Endothelial cell of hepatic sinusoid (primary cell): Measurements from ENCODE around the gene TLE6.
"Not testable (repeated sequence)": the region's sequence is repeated elsewhere in the genome, so short reads cannot be mapped to it uniquely, and the experiment has no call there.

ENCODE experiments used
- in situ Hi-C: cut with HindIII; loops from 2 replicates; pipeline ENCODE4 v1.10.0; 2017; ENCODE audit warnings: low sequenced_read_pairs

Gene TLE6

DNA sequence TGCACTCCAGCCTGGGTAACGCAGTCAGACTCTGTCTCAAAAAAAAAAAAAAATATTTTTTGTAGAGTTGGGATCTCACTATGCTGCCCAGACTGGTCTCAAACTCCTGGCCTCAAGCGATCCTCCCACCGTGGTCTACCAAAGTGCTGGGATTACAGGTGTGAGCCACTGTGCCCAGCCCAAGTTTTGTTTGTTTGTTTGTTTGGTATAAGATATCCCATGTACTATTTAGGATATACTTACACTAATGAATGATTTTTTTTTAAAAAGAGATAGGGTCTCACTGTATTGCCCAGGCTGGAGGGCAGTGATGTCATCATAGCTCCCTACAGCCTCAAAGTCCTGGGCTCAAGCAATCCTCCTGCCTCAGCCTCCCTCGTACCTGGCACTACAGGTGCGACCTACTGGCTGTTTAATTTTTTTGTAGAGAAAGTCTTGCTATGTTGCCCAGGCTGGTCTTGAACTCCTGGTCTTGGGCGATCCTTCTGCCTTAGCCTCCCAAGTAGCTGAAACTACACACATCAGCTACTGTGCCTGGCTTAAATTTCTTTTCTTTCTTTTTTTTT is 24.0 kb downstream of the TLE6 start:
- in situ Hi-C loops, result no loop called here

DNA sequence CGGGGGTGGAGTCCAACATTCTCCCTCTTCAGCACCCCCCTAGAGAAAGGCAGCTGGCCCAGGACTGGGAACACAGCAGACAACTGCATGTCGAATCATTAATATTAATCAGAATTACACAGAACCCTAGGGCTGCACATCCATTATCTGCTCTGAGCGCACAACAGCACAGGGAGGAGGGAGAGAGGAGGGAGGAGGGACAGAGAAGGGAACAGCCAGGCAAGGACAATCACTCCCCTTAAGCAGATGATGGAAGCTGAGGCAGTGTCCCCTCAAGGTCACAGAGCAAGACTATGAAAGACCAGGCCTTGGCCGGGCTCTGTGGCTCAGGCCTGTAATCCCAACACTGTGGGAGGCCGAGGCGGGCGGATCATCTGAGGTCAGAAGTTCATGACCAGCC is 25.7 kb downstream of the TLE6 start:
- in situ Hi-C loops, result no loop called here

DNA sequence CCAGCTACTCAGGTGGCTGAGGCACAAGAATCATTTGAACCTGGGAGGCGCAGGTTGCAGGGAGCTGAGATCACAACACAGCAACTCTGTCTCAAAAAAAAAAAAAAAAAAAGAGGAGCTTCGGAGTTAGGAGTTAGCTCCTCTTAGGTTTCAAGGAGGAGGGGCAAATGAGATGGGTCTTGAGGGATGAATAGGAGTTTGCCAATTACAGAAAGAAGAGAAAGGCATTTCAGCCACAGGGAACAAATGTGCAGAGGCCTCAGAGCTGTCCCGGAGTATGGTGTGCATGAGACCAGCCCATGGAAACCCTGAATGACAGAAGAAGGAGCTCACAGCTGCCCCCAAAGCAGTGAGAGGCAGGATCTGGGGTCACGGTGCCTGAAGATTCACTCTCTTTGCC is 27.2 kb downstream of the TLE6 start:
- in situ Hi-C loops, result no loop called here

GRCh38 chr19:3005345-3005744 is 28.0 kb downstream of the TLE6 start:
- in situ Hi-C loops, result no loop called here

DNA sequence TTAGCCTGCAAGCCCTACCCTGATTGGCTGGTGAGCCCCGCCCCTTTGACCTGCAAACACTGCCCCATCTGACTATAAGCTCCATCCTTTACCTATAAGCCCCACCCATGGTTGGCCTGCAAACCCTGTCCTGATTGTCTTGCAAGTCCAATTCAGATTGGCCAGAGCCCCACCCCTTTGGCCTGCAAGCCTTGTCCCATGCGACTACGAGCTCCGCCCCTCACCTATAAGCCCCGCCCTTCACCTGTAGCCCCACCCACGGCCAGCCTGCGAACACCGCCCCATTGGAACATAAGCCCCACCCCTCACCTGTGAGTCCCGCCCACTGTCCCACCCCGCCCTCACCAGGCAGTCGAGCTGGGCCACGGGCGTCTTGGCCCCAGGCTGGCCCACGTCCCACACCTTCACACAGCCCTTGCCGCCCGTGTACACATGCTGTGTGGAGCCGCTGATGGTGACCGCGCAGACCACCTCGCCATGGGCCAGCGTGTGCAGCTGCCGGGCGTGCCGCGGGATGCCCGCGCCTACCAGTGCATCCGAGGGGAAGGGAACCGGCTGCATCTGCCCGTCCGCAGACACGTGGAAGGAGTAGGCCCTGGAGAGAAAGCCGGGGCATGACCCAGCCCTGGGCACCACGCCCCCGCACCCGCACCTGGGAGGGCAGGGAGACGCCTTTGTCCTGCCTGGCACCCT is 28.9 kb downstream of the TLE6 start:
- in situ Hi-C loops, result no loop called here

- in situ Hi-C loops, result no loop called here
Observed at GRCh38 chr19:3007975-3008374, 30.6 kb downstream of the TLE6 start.

DNA sequence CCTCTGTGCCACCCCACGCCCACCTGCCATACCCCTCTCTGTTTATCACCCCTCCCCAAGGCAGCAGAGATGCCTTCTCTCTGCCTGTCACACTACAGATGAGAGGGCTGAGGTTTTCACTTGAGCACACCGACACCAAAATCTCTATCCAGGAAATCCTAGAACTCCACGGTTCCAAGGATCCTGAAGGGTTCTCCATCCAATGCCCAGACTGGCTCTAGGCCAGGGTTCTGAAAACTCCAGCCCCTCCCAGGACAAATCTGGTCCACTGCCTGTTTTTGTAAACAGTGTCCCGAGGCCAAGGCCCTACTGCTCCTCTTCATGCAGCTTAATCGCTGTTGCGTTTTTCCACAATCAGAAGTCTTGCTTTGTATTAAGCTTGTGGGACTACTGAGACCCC is 31.6 kb downstream of the TLE6 start:
- in situ Hi-C loops, result no loop called here

DNA sequence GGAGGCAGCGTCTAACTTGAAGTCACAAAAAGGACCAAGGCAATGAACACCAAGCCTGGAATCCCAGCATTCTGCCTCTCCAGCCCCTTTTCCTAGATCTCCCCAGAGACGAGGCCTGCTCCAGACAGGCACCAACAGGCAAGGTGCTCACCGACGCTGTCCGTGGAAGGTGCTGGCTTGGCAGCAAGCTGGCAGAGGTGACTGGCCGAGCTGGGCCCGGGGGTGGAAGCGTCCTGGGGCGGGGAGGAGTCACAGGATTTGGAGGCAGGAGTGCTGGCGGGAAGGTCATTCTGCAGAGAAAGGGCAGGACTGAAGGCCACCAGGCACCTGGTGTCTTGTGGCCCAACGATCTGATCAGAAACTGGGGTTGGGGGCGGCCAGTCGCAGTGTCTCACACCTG is 33.5 kb downstream of the TLE6 start:
- in situ Hi-C loops, result no loop called here

DNA sequence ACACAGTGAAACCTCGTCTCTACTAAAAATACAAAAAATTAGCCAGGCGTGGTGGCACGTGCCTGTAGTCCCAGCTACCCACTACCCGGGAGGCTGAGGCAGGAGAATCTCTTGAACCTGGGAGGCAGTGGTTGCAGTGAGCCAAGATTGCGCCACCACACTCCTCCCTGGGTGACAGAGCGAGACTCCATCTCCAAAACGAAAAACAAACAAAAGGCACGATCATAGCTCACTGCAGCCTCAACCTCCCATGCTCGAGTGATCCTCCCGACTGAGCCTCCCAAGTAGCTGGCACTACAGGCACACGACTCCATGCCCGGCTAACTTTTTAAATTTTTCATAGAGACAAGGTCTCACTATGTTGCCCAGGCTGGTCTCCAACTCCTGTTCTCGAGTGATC is 34.7 kb downstream of the TLE6 start:
- in situ Hi-C loops, result not testable (repeated sequence)

GRCh38 chr19:3012621-3013262 is 35.4 kb downstream of the TLE6 start:
- in situ Hi-C loops, result no loop called here

DNA sequence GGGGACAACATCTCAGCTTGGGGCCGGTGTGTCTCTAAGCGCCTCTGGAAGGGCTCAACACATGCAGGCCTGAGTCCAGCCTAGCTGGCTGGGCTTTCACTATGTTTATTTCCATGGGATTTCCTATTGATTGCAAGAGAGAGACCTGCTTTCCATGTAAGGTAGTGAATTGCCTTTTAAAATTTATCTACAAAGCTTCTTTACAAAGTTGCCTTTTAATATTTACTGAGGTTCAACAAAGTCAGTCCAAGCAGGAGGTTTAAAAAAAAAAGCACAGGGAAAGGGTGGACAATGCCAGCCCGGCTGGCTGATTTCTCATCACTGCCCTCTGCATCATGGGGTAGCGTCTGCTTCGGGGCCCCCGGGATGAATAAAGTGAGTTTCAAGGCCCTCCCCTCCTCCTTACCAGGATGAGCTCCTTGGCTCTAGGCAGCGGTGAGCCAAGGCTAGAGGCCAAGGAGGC is 35.9 kb downstream of the TLE6 start:
- in situ Hi-C loops, result no loop called here

GRCh38 chr19:3014135-3014534 is 36.8 kb downstream of the TLE6 start:
- in situ Hi-C loops, result no loop called here

DNA sequence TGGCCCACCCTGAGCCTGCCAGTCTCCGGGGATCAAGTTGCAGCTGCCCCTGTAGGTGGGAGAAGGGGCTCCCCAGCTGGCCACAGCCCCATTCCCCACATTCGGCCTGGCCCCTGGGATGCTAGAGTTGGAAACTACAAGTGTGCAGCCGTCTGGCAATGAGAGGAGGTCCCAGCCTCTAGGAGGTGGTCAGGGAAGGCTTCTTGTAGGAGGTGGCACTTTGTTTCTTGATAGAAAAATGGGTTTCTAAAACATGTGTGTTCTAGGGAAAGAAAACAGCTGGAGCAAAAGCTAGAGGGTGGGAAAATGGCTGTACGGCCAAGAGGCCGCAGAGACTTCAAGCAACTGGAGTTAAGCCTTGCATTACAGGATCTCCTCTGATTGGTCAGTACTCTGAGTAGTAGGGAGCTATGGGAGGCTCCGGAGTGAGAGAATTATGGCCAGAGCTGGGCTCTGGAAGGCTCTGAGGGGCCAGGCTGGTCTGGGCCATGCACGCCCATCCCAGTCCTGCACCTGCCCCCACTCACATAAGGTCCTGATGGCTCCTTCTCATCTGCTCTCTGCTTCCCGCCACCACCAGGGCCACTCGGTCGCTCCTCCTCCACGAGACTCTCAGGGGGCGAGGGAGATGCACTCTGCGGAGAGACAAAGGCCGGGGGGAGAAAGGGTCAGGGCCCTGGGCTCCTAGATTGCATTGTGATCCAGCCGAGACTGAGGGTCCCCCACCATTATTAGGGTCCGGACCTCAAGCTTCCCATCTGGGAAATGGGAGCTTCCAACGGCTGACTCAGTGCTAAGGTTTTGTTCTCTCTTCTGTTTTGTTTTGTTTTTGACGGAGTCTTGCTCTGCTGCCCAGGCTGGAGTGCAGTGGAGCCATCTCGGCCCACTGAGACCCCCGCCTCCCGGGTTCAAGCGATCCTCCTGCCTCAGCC is 38.0 kb downstream of the TLE6 start:
- in situ Hi-C loops, result no loop called here

DNA sequence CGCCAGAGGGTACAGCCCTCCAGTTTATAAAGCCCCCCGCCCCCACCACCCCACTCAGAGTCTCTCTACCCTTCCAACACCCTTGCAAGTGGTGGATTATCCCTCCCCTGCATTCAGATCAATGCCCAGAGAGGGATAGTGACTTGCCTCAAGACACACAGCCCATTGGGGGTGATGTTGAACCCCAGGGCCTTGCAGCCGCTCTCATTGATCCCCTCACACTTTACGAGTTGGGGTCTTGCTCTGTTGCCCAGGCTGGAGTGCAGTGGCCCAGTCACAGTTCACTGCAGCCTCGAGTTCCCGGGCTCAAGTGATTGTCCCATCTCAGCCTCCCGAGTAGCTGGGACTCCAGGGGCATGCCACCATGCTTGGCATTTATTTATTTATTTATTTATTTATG is 40.6 kb downstream of the TLE6 start:
- in situ Hi-C loops, result no loop called here

DNA sequence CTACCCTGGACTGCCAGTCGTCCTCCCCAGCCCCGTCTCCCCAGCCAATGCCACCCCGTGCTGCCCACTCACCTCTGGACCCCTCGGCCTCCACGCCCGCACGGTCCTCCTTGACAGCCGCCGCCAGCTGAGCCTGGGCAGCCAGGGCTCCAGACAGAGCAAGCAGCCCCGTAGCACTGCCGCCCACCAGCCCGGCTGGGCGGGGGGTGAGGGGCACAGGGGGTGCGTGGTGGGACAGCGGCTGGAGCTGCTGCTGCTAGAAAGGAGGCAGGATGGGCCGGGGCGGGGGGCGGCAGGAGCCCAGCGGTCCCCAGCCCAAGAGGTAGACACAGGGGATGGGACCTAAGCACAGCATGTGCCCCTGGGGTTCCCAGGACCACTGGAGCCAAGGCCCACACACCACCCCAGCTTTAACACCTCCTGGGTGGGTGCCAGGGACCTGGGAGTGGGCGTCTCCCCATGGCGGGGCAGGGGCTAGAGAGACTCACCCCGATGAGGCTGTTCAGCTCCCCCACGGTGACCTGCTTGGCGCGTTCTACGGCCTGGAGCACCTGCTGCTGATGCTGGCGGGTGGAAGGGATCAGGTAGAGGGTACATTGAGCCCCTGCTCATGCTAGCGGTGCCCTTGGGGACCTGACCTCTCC is 42.0 kb downstream of the TLE6 start:
- in situ Hi-C loops, result no loop called here

GRCh38 chr19:3020321-3020960 is 43.1 kb downstream of the TLE6 start:
- in situ Hi-C loops, result loop anchor here (10.0 kb wide), 1 partner anchor 154 kb away; the partner anchor contains the start of gene S1PR4

- in situ Hi-C loops, result loop anchor here (10.0 kb wide), 1 partner anchor 150 kb away; the partner anchor contains the start of gene S1PR4
Observed at GRCh38 chr19:3024509-3024869, 47.1 kb downstream of the TLE6 start.

DNA sequence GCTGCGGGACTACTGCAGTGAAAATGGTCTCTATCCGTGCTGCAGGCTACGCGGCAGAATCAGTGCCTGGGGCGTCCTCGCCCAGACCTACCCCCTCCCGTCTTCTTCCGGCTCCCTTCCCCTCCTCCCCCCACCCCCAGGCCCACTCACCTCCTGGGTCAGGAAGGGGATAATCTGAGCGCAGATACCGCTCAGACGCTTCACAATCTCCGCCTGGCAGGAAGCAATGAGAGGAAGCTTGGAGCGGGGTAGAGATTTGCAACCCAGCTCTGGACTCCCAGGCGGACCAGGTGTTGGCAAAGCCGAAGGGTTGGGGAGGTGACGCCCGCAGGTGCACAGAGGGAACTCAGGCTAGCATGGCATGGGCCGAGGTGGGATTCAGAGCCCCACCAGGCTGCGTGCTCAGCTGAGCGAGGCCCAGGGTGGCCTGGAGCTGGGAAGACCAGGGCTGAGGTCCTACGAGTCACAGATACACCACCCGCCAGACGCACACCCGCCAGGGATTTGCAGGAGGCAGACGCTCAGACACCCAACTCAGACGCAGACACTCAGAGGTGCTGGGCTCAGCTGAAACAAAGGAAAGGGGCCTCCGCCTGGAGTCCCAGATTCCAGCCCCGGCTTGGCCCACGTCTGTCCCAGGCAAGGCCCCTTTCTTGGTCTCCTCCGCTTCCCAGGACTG is 47.6 kb downstream of the TLE6 start:
- in situ Hi-C loops, result loop anchor here (5.0 to 10.0 kb wide), 2 partner anchors 77 to 150 kb away; partner anchors contain the start of gene S1PR4

GRCh38 chr19:3025549-3025886 is 48.2 kb downstream of the TLE6 start:
- in situ Hi-C loops, result loop anchor here (5.0 to 10.0 kb wide), 2 partner anchors 77 to 149 kb away; partner anchors contain the start of gene S1PR4
